ENCODE results near the gene ADORA2B.

The ADORA2B gene

GRCh38 chr17:15998031-15998562 lies 53.2 kb downstream of the ADORA2B start:
- no peak for DNase-seq

DNA sequence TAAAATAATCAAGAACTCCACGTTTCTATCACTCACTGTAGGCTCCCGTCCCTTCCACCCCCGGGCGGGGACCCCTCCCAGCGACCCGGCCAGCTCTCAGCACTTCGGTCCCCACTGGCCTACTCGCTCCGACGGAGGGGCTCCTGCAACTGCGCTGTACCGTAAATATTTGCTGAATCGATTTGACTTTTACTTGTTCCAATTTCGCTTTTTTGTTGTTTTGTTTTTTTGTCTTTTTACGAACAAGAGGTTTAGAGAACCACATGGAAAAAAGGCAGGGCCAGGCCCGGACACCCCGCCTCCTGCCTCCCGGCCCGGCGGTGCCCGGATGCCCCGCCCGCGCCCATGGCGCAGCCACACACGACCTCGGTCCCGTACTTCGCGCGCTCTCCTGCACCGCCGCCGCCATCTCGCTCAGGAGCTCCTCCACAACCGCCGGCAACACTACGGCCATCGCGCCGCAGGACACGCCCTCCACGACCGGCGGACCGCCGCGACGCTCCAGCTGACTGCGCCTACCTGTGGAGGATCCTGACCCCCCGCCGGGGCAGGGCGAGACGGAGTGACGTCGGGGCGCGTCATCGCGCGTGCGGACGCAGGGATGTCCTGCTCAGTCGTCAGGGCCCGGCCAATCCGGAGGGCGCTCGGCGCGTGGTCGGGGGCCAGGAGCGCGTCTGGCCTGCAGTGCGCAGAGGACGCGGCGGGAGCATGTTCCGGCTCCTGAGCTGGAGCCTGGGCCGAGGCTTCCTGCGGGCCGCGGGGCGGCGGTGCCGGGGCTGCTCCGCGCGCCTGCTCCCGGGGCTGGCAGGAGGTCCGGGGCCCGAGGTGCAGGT lies 54.4 kb downstream of the ADORA2B start, which contains the start of the genes TTC19 and ZSWIM7:
Gene TTC19 (plus strand): TSS at position 684 of the 833 bp plus-strand sequence. CDS start 25 bp downstream, at position 709.
Gene ZSWIM7 (minus strand): TSS at position 564 of the 833 bp plus-strand sequence. CDS start 110 bp downstream, at position 454.
- peak; percentile 98 for DNase-seq

DNA sequence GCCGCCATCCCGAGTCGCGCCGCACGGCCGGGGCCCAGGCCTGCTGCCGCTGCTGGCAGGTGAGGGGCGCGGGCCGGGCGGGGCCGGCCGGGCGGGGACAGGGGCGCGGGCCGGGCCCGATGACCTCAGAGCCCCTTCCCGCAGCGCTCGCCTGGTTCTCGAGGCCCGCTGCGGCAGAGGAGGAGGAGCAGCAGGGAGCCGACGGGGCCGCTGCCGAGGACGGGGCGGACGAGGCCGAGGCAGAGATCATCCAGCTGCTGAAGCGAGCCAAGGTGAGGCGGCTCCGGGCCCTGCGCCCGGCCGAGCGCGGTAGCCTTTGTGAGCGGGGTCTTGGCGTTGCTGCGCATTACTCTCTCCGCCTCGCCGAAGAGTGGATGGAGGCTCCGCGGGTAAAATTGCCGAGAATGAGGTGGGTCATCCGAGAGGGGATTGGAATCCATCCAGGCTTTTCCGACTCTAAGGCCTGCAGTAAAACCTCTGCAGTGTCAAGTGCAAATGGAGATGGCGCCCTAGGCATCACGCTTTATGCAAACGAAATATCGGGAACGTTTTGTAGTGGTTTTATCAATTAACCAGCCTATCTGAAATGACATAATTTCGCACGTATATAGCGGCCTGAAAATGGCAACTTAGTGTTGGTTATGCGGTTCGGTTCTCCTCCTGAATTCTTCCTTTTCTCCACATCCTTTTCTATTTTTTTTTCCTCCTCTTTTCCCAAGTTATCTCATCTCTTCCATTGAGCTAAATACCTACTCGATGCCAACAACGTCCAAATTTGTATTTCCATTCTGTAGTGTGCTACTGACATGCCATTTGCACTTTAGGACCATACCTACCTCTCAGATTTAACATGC lies 55.3 kb downstream of the ADORA2B start:
- DNase-seq, result peak; percentile 84

DNA sequence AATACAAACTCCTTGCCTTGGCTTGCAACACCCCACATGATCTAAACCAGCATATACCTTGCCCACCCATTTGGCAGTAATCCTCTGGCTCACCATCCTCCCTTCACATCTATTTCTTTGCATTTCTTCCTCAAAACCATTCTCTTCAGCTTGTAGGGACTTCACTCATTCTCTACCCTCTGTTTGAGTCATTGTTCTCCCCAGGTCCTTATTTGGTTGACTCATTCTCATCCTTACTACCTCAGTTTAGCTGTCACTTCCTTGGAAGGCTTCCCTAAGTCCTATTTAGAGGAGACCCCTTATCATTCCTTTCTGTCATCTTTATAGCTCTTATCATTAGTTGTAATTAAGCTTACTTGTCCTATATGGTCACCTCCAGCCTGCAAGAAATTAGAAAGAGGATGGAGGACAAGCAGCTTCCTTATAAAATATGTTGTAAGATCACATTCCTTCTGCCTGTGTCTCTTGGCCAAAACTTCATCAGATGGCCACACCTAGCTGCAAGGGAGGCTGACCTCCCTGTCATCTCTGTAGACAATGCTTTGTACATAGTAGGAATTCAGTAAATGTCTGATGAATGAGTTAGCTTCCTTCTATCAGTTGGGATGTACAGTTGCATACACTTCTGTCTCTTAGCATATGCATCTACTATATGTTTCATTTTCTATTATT lies 56.4 kb downstream of the ADORA2B start:
- DNase-seq, result no peak

DNA sequence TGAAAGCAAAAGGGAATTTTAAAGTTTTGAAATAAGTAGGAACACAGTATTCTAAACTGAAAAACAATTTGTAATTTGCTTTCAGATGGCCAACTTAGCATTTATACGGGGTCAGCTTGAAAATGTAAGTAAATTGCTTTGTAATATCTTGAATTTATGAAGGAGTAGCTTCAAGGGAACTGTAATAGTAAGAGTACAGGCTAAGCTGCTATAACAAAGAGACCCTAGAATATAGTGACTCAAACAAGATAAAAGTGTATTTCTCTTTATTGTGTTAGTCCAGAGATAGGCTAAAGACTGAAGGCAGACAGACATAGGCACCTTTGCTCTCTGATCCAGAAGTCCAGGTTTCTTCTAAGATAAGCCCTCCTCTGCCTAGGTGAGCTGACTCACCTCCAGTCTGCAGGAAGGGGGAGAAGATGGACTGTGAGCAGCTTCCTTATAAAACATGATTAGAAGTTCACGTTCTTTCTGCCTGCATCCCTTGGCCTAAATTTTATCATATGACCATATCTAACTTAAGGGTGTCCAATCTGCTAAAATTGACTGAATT lies 57.9 kb downstream of the ADORA2B start:
- DNase-seq, result no peak

DNA sequence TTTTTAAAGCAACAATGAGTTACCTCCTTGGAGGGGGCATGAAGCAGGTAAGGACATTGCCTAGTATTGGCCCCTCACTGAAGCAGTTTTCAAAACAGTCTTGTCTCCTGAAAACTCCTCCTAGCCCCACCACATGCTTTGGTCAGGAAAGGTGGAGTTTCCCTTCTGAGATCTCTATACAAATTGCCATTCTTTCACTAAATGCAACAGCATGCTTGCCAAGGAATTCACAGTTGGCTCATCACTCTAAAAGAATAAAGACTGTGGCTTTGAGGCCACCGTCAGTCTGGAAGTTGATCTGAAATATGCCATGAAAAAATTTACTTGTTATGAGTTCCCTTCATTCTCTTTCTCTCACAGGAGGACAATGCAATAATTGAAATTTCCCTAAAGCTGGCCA lies 58.9 kb downstream of the ADORA2B start:
- no peak for DNase-seq

GRCh38 chr17:16005636-16006035 lies 60.7 kb downstream of the ADORA2B start:
- DNase-seq, result no peak

- DNase-seq, result no peak
Measured at GRCh38 chr17:16007439-16007838, 62.5 kb downstream of the ADORA2B start.

- peak; percentile 45 for DNase-seq
Measured at GRCh38 chr17:16013943-16014407, 69.0 kb downstream of the ADORA2B start.

- DNase-seq, result no peak
Measured at GRCh38 chr17:16019347-16019746, 74.4 kb downstream of the ADORA2B start.

DNA sequence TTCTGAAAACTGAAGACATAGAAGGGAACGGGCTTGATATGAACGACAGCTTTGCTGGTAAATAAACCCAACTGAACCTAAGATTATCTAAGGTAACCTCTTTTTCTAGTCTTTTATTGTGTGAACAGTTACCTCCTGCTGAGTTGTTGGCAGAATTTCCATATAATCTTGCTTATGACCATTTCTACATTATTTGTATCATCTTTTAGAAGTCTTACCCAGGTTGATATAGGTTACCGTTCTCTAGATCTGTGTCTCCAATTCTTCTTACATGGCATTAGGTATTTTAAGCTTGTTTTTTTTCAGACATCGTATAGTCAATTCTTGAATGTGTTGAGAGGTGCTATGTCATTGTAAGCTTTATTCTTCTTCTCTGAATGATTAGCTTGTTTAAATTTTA lies 79.0 kb downstream of the ADORA2B start:
- DNase-seq, result no peak

- no peak for DNase-seq
Measured at GRCh38 chr17:16025202-16025601, 80.3 kb downstream of the ADORA2B start.
